Measurements from ENCODE around the gene DAZL.

Gene DAZL

DNA sequence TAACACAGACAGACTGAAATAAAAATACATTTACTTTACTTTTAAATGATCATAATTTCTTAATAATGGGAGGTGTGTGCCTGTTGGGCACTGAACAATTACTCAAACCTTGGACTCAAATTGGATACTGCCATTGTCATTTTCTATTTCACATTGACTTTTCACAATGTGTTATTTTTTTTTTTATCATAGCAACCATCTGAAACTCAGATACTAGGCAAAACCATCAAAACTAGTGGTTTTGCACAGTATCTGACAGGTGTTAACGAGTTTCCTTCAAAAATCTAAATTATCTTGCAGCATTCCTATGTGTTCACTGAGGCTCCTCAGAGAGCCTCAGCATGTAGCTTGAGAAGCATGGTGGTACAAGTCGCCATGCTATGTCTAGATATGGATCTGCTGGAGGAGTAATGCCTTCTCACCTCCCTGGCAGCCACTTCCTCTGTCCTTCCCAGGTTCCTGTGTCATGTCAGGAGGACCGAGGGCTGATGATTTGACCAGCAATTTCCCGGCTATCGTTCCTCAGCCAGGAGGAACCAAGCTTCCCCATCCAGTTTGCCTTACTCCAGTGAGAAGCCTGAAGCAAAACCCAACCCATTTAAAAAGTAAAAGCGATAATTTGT, 61.9 kb downstream of the DAZL start:
- DNase-seq (ENCODE audit: low spot score) = no peak

- no peak for DNase-seq (ENCODE audit: low spot score)
These were observed 66.7 kb downstream of the DAZL start for GRCh38 chr3:16538507-16538906.

- DNase-seq (ENCODE audit: low spot score) = no peak
These were observed 68.2 kb downstream of the DAZL start for GRCh38 chr3:16536996-16537395.
